Measurements from ENCODE around the gene GNB2.
"Not testable (repeated sequence)": the region's sequence is repeated elsewhere in the genome, so short reads cannot be mapped to it uniquely, and the experiment has no call there.

GNB2 gene

DNA sequence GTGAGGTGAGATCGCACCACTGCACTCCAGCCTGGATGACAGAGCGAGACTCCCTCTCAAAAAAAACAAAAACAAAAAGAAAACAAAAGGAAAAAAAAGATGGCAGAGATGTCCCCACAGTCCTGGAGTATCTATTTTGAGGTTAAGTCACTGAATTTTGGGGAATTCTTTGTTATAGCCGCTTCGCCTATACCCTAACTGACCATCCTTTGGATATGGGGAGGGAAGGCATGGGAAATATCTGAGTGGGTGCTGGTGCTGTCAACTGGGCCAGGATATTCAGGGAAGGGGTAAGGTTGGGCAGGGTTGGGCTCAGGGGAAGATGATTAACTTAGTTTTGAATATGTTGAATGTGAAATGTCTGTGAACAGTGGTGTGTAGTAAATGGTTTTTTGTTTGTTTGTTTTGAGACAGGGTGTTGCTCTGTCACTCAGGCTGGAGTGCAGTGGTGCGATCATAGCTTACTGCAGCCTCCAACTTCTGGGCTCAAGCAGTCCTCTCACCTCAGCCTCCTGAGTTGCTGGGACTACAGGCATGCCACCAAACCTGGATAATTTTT, 8.3 kb upstream of the GNB2 start:
- DNase-seq (ENCODE audit: low read depth) = no peak

- DNase-seq (ENCODE audit: low read depth) = no peak
Measured at GRCh38 chr7:100667331-100668068, 6.0 kb upstream of the GNB2 start.

DNA sequence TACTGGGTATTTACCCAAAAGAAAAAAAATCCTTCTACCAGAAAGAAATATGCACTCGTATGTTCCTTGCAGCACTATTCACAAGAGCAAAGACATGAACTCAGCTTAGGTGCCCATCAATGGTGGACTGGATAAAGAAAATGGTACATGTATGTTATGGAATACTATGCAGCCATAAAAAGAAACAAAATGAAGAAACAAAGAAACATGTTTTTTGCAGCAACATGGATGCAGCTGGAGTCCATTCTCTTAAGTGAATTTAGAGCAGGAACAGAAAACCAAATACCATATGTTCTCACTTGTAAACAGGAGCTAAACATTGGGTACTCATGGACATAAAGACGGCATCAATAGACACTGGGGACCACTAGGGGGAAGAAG, 5.5 kb upstream of the GNB2 start:
- no peak for DNase-seq (ENCODE audit: low read depth)

- DNase-seq (ENCODE audit: low read depth) = not testable (repeated sequence)
Measured at GRCh38 chr7:100669106-100669505, 4.4 kb upstream of the GNB2 start.

- no peak for DNase-seq (ENCODE audit: low read depth)
Measured at GRCh38 chr7:100670074-100670473, 3.5 kb upstream of the GNB2 start.

GRCh38 chr7:100671353-100672327, 1.9 kb upstream of the GNB2 start:
- no peak for DNase-seq (ENCODE audit: low read depth)

GRCh38 chr7:100673942-100674410, 436 bp downstream of the GNB2 start:
- DNase-seq (ENCODE audit: low read depth) = no peak

GRCh38 chr7:100674411-100675104, 1.0 kb downstream of the GNB2 start:
- DNase-seq (ENCODE audit: low read depth) = no peak

- no peak for DNase-seq (ENCODE audit: low read depth)
Measured at GRCh38 chr7:100675105-100675451, 1.5 kb downstream of the GNB2 start.

DNA sequence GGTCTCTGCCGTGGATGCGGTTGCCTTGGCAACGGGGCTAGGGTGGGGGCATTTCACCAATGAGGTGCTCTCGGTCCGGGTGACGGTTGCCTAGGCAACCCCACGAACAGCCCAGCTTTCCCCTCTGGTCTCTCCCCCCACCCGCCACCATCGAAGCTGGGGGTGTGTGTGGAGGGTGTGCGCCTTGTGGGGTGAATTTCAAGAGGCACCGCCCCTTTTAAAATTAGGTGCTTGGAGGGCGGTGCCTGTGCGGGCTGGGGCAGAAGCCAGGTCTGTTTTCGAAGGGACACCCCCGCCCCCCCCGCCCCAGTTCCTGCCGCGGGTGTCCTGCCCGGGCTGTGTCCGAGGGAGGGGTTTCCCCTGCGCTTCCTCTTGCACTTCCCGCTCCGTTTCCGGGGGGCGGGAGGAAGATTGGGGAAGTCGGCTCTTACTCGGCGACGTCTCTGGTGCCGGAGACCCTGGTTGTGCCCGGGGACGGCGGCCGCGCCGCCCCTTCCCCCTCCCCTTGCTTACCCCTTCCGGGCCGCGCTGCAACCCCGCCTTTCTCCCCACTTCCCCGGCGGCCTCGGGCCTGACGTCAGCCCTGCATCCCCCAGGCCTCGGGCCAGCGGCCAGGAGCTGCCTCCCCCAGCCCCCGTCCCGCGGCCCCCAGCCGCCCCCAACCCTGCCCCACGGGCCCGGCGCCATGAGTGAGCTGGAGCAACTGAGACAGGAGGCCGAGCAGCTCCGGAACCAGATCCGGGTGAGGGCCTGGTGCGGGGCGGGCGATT, 2.2 kb downstream of the GNB2 start:
- DNase-seq (ENCODE audit: low read depth) = no peak

DNA sequence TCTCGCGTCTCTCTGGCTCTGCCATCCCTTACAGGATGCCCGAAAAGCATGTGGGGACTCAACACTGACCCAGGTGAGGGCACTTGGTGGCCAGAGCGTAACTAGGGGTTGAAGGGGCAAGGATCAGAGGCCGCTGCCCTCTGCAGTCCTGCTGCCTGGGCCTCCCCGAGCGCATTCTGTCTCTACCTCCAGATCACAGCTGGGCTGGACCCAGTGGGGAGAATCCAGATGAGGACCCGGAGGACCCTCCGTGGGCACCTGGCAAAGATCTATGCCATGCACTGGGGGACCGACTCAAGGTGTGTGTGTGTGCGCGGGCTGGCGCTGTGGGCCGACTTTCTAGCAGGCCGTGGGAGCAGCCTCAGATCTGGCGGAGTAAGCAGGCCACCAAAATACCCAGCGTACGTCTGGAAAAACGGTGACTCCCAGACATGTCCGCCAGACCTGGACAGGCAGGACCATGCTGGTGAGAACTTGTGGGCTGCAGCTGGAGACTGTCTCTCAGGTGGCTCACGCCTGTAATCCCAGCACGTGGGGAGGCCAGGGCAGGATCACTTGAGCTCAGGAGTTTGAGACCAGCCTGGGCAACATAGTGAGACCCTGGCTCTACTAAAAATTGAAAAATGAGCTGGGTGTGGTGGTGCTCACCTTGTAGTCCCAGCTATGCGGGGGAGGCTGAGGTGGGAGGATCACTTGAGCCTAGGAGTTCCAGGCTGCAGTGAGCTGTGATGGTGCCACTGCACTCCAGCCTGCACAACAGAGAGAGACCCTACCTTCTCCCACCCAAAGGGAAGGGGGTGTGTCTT, 3.2 kb downstream of the GNB2 start:
- no peak for DNase-seq (ENCODE audit: low read depth)

DNA sequence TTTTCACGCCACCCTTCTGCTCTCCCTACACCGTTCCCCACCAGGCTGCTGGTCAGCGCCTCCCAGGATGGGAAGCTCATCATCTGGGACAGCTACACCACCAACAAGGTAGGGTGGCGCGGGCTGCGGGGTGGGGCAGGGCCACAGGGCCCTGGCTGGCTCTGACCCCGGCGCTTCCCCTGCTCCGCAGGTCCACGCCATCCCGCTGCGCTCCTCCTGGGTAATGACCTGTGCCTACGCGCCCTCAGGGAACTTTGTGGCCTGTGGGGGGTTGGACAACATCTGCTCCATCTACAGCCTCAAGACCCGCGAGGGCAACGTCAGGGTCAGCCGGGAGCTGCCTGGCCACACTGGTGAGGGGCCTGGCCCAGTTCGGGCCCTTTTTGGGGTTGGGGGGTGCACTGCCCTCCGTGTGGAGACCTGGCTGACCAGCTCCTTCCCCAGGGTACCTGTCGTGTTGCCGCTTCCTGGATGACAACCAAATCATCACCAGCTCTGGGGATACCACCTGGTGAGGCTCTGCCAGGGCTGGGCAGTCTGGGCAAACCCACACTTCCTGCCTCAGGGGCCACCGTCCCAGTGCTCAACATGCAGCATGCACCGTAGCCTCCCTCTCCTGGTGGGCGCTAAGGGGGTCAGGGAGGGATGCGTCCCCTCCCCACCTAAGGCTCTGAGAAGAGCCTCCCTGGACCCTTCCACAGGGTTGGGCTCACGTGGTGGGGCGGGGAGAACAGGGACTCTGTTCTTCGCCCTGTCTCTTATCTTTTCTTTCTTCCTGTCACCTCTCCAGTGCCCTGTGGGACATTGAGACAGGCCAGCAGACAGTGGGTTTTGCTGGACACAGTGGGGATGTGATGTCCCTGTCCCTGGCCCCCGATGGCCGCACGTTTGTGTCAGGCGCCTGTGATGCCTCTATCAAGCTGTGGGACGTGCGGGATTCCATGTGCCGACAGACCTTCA, 4.0 kb downstream of the GNB2 start:
- no peak for DNase-seq (ENCODE audit: low read depth)

- no peak for DNase-seq (ENCODE audit: low read depth)
Measured at GRCh38 chr7:100678291-100678984, 4.9 kb downstream of the GNB2 start.

DNA sequence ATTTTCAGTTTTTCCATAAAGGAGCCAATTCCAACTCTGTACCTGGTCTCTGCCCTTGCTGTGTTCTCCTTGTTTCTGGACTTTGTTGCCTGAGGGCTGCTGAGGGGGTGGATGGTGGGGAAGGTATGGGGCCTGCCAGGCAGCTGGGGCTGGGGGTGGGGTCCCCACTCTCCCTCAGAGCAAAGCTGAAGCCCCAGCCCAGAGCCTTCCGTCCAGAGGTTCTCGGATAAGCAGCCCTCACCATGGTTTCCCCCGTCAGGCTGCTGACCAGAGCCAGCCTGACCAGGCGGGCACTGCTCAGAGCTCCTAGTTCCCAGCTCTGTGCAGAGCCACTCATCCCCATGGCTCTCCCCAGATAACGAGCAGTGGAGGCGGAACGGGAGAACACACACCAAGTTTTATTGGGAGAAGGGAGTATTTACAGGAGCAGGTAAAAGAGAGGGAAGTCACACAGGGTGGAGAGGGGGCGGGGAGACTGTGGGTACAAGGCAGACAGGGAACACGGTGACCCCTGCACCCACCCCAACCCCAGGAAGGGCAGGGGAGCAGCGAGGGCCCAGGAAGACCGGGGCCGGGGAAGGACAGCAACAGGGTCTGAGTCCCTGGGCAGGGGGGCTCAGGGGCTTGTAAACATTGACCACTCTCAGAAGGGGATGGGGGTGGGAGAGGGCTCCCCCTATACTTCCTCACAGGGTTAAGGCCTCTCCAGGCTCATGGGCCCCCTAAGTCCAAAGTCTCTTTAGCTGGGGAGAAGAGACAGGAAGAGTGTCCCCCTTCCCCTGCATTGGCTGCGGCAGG, 5.8 kb downstream of the GNB2 start:
- DNase-seq (ENCODE audit: low read depth) = no peak

DNA sequence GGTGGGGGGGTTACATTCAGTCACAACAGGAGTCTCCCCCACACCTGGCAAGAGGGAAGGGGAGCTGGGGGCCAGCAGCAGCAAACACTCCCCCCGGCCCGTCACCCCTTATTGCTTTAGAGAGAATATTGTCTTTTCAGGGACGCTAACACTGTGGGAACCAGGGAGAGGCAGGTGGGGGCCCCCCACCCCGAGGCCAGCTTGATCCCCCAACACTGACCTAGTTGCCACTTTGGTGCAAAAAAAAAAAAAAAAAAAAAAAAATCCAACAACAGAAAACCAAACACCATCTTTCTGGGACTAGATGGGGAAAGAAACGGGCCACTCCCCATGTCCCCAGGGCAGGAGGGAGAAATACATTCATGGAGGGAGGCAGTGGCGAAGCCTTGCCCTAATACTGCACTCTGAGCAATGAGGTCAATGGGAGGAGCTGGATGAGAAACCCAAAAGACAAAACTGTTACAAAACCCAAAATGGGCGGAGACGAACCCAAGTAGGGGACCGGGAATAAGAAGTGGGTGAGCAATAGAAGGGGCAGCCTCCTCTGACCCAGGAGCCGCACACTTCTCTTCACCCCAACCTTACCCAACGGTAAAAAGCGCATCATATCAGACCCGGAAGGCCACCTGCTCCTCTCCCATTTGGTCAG, 6.5 kb downstream of the GNB2 start:
- no peak for DNase-seq (ENCODE audit: low read depth)

DNA sequence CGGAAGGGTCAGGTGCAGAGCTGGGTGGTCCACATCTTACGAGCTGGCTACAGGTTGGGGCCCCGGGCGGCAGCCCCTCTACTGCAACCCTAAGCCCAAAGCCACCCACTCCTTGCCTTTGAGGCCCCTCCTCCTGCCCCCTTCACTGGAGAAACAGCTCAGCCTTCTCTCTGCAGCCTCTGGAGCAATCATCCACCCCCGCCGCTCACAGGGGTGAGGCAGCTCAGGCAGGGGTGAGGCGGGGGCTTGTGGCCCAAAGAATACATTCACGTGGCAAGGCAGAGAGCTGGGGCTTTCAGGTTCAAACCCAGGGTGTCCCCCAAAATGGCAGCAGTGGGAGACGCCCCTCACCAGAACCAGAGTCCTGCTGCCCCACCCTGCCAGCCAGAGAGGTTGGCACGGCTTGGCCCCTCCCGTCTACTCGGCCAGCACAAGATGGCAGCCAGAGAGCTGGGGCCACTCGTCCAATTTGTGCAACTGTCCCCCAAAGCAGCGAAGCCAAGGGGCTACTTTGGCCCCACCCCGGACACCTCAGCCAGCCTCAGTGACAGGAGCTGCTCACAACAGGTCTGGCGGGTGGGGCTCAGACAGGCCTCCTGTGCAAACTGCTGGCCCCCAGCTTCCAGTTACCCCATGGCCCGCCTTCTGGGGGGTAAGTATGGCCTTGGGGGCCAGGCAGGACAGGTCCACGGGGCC, 7.2 kb downstream of the GNB2 start:
- no peak for DNase-seq (ENCODE audit: low read depth)
